Measurements from ENCODE around the gene NDST1. TPM values are rescaled to one million over a fixed set of nuclear protein-coding genes. Genes with fewer than 3 reads are reported as not detected.

NDST1 gene
- total RNA-seq, 2 experiments from 2014 or later, result 7.1 to 7.3 TPM

DNA sequence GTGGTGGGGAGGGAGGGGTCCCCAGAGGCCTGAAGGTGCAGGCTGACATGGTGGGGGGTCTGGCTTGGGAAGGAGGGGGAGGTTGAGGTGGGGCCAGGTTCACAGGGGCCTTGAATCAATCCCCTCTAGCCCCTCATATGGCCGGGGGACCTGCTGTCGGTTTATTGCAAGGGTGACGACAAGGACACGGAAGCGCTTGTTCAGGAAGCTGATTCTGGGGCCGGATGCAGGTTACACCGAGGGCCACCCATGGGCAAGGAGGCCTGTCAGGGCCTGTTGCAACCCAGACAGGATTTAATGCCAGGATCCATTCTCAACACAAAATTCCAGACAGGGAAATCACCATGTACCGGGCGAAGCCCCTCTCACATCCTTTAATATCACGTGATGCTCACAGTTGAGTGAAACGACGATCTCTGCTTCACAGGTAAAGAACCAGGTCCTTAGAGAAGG lies 90.9 kb downstream of the NDST1 start:
- Mint-ChIP-seq H3K27ac (no peak overlapping the region), H3K4me1 (no peaks in the 10 kb centered on the region), H3K9me3 (no peaks in the 10 kb centered on the region), H3K4me3 (no peak overlapping the region), H3K36me3 (no peaks in the 10 kb centered on the region), H3K27me3 (no peaks in the 10 kb centered on the region)
- DNase-seq, result no peak

DNA sequence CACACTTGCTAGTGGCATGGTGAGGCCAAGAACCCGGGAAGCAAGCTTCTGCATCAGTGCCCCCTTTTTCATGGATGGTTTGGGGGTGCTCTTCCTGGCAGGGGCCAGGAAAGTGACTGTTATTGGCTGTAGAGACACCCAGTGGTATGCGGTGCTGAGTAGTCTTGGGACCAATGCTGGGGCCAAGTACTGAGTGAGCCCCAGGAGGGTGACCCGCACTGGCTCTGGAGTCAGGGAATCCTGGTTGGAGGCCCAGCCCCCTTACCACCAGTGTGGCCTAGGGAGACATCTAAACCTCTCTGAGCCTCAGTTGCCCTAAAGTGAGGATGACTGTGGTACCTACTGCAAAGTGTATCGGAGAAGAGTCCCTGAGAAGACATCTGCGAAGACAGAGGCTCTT lies 91.3 kb downstream of the NDST1 start:
- DNase-seq, result no peak
- H3K4me1 Mint-ChIP-seq, result no peaks in the 10 kb centered on the region
- no peaks in the 10 kb centered on the region for H3K27me3 Mint-ChIP-seq
- H3K27ac Mint-ChIP-seq, result no peak overlapping the region
- no peaks in the 10 kb centered on the region for H3K9me3 Mint-ChIP-seq
- no peak overlapping the region for H3K4me3 Mint-ChIP-seq
- no peaks in the 10 kb centered on the region for H3K36me3 Mint-ChIP-seq

DNA sequence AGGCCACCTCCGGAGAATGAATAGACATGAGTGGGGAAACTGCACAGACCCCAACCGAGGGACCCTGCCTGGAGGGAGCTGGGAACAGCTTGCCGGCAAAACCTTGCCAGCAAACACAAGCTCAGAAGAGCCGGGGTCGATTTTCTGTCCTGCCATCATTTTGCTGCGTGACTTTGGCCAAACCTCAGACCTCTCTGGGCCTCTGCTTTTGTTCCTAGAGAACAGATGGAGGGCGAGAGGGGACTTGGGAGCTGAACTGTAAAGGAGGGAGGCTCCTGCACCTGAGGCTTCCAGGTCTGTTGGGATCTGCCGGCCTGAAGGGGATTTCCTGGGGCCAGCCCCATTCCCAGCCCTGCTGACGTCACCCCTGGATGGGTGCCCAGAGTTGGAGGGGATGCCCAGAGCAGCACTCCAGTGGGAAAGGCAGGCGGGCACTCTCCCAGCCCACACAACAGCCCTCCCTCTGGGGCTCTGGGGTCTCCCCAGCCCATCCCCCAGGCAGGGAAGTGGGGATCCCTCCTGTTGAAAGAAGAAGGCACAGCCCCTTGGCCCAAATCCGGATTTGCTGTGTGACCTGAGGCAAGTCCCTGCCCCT lies 92.1 kb downstream of the NDST1 start:
- Mint-ChIP-seq H3K36me3 (no peaks in the 10 kb centered on the region), H3K9me3 (no peaks in the 10 kb centered on the region), H3K4me3 (no peak overlapping the region), H3K27ac (no peak overlapping the region), H3K27me3 (no peaks in the 10 kb centered on the region), H3K4me1 (no peaks in the 10 kb centered on the region)
- DNase-seq, result no peak

DNA sequence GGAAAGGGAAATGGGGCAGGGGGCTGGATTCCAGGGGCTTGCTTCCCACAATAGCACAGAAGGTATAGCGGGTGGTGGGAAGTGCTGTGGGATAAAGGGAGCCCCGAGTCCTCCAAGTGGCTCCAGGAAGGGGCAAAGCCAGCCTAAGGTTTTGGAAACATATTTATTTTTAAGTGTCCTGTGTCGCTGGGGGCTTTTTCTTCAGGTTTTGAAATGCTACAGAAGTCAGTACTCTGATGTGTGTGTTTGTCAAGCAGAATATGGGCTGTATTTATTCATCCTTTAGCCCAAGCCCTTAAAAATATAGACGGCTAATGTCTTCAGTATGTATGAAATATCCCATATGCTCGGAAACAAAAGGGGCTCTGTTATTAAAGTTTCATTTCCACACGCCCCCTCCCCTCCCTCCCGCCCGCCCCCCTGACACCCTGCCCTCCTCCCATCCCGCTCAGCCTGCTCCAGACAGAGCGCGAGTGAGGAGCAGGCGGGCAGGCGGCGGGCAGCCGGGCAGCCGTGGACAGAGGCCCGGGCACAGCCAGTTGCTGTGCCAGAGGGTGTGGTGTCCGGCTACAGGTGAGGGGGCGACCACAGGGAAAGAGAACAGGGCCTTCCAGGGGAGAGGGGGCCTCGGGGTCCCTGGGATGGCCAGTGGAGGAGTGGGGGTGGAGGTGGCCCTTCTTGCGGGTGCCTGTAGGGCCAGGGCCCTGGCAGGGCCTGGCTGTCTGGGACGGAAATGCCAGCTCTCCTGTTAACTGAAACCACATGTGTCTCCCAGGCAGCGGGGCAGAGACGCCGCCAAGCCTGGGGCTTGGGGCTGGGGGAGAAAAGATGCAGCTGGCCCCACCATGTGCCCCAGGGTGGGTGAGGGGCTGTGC lies 92.9 kb downstream of the NDST1 start:
- H3K27me3 Mint-ChIP-seq, result no peaks in the 10 kb centered on the region
- no peak for DNase-seq
- no peaks in the 10 kb centered on the region for H3K36me3 Mint-ChIP-seq
- H3K9me3 Mint-ChIP-seq, result no peaks in the 10 kb centered on the region
- no peak overlapping the region for H3K27ac Mint-ChIP-seq
- H3K4me3 Mint-ChIP-seq, result no peak overlapping the region
- no peaks in the 10 kb centered on the region for H3K4me1 Mint-ChIP-seq

DNA sequence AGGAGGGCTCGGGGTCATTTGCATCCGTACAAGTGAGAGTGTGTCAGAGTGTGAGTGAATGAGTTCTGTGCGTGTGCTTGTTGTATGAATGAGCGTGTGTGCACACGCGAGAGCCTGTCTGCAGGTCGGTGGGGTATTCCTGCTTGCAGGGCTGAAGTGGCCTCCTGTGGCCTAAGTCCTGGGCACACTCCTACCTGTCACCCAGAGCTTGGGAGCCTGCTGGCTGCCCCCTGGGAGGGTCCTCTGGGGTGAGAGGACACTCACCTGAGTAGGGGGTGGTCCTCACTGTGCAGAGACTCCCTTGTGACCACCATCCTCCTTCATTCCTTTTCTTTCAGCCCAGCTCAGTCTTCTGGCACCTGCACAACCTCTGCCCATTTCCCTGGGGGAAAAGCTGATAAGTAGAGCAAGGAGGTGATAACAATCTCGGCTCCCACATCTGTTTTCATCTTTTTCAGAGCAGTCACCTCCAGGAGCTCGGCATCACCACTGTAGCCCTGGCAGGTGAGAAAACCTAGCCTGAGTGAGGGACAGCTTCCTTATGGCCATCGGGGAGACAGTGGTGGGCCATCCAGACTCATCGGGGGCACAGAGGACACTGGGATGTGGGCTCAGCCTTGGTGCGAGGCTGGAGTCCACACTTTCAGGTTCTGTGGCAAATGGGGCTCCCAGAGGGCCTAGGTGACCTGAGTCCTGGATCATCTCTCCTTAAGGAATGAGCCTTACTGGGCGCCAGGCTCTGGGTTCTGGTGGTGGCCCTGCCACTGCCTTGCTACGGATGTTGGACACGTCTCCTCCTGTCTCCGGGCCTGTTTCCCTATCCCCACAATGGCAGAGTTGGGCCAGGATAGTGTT lies 93.8 kb downstream of the NDST1 start:
- Mint-ChIP-seq H3K4me3 (no peak overlapping the region), H3K27ac (no peak overlapping the region), H3K9me3 (no peaks in the 10 kb centered on the region), H3K36me3 (no peaks in the 10 kb centered on the region), H3K4me1 (no peaks in the 10 kb centered on the region), H3K27me3 (no peaks in the 10 kb centered on the region)
- DNase-seq, result no peak

DNA sequence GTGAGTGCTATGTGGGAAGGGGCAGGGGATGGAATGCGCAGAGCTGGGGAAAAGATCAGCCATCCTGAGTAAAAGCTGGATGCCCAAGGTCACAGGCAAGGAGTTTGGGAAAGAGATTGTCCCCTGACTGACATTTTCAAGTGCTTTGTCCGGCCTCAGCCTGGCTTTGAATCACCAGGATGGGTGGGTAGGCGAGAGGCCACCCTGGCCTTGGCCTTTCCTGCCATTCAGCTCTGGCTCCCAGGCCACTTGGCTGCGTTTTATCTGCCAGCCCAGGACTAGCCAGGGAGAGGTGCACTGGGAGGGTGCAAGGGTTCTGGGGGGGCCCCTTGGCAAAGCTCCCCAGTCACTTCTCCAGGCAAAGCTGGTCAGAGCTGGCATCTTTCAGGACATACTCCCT lies 95.1 kb downstream of the NDST1 start:
- H3K36me3 Mint-ChIP-seq, result no peaks in the 10 kb centered on the region
- no peaks in the 10 kb centered on the region for H3K27me3 Mint-ChIP-seq
- no peak for DNase-seq
- no peak overlapping the region for H3K27ac Mint-ChIP-seq
- no peaks in the 10 kb centered on the region for H3K9me3 Mint-ChIP-seq
- H3K4me3 Mint-ChIP-seq, result no peak overlapping the region
- no peaks in the 10 kb centered on the region for H3K4me1 Mint-ChIP-seq

DNA sequence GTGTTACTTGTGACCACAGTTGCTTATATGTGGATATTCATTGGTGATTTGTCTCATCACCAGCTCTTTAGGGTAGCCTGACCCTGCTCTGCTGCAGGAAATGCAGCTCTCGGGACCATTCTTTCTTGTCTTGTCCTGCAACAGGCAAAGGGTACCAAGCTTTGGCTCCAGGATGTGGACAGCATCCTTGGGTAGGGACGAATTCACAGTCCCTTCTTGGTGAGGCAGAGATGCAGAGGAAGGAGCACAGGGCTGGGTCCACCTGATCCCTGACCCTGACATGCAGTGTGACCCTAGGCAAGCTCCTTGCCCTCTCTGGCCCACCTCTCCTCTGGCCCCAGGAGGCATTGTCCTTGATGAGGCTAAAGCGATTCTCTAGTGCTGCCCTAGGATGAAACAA lies 95.6 kb downstream of the NDST1 start:
- H3K4me1 Mint-ChIP-seq, result no peaks in the 10 kb centered on the region
- H3K4me3 Mint-ChIP-seq, result no peak overlapping the region
- H3K27me3 Mint-ChIP-seq, result no peaks in the 10 kb centered on the region
- H3K27ac Mint-ChIP-seq, result no peak overlapping the region
- DNase-seq, result no peak
- H3K36me3 Mint-ChIP-seq, result no peaks in the 10 kb centered on the region
- no peaks in the 10 kb centered on the region for H3K9me3 Mint-ChIP-seq

DNA sequence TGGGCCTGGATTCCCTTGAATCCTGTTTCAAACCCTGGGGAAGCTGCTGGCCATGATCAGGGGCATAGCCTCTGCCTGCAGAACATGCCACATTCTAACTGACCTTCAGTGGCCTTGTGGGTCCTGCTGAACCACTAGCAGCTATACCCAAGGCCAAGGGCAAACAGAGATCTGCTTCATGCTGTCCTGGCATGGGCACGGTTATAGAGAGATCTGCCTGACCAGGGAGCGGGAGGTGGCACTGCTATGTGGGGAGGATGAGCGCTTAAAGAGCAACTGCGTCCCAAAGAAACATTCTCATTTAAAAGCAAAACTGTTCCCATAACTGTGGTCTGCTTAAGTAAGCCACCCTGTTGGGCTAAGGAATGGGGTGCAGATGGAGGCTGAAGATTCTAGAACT lies 96.1 kb downstream of the NDST1 start:
- H3K9me3 Mint-ChIP-seq, result no peaks in the 10 kb centered on the region
- DNase-seq, result no peak
- H3K4me1 Mint-ChIP-seq, result no peaks in the 10 kb centered on the region
- H3K36me3 Mint-ChIP-seq, result no peaks in the 10 kb centered on the region
- H3K27ac Mint-ChIP-seq, result no peak overlapping the region
- no peaks in the 10 kb centered on the region for H3K27me3 Mint-ChIP-seq
- no peak overlapping the region for H3K4me3 Mint-ChIP-seq

DNA sequence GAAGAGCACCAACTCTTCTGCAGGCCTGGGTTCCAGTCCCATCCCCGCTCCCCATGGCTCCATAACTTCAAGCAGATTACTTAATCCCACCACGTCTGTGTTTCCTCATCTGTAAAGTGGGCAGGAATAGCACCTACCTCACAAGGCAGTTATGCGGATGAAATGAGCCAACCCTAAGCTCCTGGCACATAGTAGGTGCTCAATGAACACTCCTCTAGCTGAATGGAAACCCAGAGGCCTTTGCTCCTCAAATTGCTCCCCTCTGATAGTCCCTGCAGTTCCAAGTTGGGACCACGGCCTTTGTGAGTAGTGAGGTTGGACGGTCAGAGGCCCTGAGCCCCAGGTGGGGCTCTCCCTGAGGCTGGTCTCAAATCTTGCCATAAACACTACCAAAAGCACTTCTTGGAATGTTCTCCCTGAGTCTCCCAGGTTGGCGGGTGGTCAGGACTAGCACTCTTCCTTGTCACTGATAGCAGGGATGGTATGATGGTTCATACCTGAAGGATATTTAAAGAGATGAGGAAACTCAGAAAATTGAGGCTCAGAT lies 97.0 kb downstream of the NDST1 start:
- no peak for DNase-seq
- Mint-ChIP-seq H3K9me3 (no peaks in the 10 kb centered on the region), H3K4me1 (no peaks in the 10 kb centered on the region), H3K4me3 (no peak overlapping the region), H3K36me3 (no peaks in the 10 kb centered on the region), H3K27me3 (no peaks in the 10 kb centered on the region), H3K27ac (no peak overlapping the region)

DNA sequence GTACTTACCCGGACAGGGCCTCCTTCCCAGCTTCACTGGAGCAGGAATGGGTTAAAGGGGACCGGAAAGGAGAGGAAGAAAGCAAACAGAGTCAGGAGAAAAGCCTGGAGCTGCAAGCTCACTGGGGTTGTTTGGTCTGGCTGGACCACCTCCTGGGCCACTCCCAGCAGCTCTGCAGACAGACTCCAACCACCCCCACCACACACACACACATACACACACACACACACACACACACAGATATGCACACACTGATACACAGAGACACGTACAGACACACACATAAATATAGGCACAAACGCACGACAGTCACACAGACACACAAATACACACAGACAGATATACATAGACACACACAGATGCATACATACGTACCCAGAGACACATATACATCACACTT lies 97.6 kb downstream of the NDST1 start:
- no peak for DNase-seq
- H3K27me3 Mint-ChIP-seq, result no peaks in the 10 kb centered on the region
- H3K9me3 Mint-ChIP-seq, result no peaks in the 10 kb centered on the region
- no peak overlapping the region for H3K27ac Mint-ChIP-seq
- no peaks in the 10 kb centered on the region for H3K4me1 Mint-ChIP-seq
- H3K4me3 Mint-ChIP-seq, result no peak overlapping the region
- H3K36me3 Mint-ChIP-seq, result no peaks in the 10 kb centered on the region

DNA sequence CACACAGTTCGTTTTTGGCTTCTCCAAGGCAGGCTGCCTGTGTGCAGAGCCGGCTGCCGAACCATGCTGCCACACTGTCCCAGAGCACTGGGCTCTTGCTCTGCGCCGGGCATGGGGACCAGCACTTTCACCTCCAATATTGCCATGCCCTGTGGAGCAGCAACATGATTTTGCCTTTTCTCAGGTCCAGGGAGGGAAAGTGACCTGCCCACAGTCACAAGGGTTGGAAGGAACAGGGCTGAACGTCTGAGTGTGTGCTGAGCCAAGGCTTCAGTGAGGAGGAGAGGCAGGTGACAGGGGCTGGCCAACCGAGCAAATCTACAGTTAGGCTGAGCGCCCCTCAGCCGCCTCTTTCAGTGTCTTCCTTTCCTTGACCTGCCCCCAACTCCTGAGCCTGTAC lies 98.5 kb downstream of the NDST1 start:
- H3K36me3 Mint-ChIP-seq, result no peaks in the 10 kb centered on the region
- no peak overlapping the region for H3K27ac Mint-ChIP-seq
- no peak for DNase-seq
- no peaks in the 10 kb centered on the region for H3K27me3 Mint-ChIP-seq
- no peaks in the 10 kb centered on the region for H3K4me1 Mint-ChIP-seq
- no peaks in the 10 kb centered on the region for H3K9me3 Mint-ChIP-seq
- H3K4me3 Mint-ChIP-seq, result no peak overlapping the region

DNA sequence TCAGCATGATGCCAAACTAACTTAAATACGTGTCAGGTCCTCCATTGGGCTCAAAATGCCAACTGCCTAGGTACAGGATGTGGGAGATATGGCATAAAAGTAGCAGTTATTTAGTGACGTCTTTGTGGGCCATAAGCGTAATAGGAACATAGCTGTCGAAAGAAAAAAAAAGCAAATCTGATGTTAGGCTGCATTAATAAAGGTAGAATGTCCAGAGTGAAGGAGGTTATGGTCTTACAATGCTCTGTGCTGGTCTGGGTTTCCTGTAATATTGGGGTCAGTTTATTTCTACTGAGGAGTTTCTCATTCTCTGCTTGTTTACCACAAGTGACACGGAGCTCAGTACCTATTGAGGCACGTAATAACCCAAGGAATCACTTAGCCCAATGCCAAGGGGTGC lies 99.2 kb downstream of the NDST1 start:
- Mint-ChIP-seq H3K9me3 (no peaks in the 10 kb centered on the region), H3K4me3 (no peak overlapping the region), H3K27ac (no peak overlapping the region)

More for the DNA sequence above, 99.2 kb downstream of the NDST1 start:
- H3K36me3 Mint-ChIP-seq, result no peaks in the 10 kb centered on the region
- no peak for DNase-seq
- no peaks in the 10 kb centered on the region for H3K27me3 Mint-ChIP-seq
- H3K4me1 Mint-ChIP-seq, result no peaks in the 10 kb centered on the region

Measured in activated naive CD8-positive, alpha-beta T cell treated with anti-CD3 and anti-CD28 coated beads for 36 hours (primary cell).